ENCODE results near the gene CADPS2. TPM values are rescaled to one million over a fixed set of nuclear protein-coding genes. Genes with fewer than 3 reads are reported as not detected.

The CADPS2 gene
- polyA plus RNA-seq, 1 donor (not counting 4 experiments of a cell fraction or from before 2014, with no cell fraction given) = 0.35 TPM

DNA sequence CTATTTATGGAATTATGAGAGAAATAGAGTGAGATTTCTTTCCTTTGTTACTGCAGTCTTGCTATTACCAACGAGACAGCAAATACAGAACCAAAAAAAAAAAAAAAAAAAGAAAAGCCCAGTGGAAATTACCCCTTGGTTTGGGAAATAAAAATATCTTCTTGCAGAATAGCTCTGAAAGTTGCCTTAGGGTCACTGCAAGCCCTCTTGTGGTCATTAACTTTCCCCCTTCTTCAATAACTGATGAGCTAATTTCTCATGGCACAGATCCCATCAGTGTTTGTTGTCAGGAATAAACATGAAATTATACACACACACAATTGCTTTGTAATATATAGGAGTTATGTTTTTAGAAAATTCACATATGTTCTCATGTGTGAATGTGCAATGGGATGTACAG lies 470.8 kb downstream of the CADPS2 start:
- Histone ChIP-seq H3K36me3 (ENCODE audit: control insufficient read depth in 2 of 2, extremely low read depth in 1 of 2, insufficient read depth in 2 of 2, low read length in 2 of 2) (no peaks in the 10 kb centered on the region), H3K4me1 (ENCODE audit: control insufficient read depth, extremely low read depth, insufficient read depth, low read length) (no peaks in the 10 kb centered on the region), H3K27ac (ENCODE audit: control insufficient read depth, insufficient read depth, low read length) (no peak overlapping the region), H3K27me3 (ENCODE audit: control insufficient read depth, extremely low read depth, insufficient read depth, low read length) (no peaks in the 10 kb centered on the region), H3K9me1 (ENCODE audit: control insufficient read depth, extremely low read depth, insufficient read depth, low read length) (no peaks in the 10 kb centered on the region), H3K79me2 (ENCODE audit: control insufficient read depth, insufficient read depth, low read length) (no peaks in the 10 kb centered on the region), H3K4me2 (ENCODE audit: control insufficient read depth, extremely low read depth, insufficient read depth, low read depth, low read length) (no peak overlapping the region), H3K9me3 (ENCODE audit: control insufficient read depth, low read depth, low read length) (no peaks in the 10 kb centered on the region), H3K4me3 (ENCODE audit: control insufficient read depth in 2 of 3, extremely low read depth in 1 of 3, insufficient read depth in 2 of 3, low read depth in 1 of 3, low read length in 3 of 3) (no peak overlapping the region), H2AFZ (ENCODE audit: control insufficient read depth, low read length) (no peak overlapping the region), H4K20me1 (ENCODE audit: control insufficient read depth, extremely low read depth, insufficient read depth, low read length) (no peaks in the 10 kb centered on the region), H3K9ac (ENCODE audit: control insufficient read depth, extremely low read depth, insufficient read depth, low read length) (no peak overlapping the region)
- DNase-seq (ENCODE audit: low read depth, low spot score) (no peak), FAIRE-seq (no peak)
- dilution Hi-C loops (cut with MboI; ENCODE audit: extremely low pct_ligation_motif_present, low sequenced_read_pairs) = no loop called here
- TF ChIP-seq, protein P1, sequence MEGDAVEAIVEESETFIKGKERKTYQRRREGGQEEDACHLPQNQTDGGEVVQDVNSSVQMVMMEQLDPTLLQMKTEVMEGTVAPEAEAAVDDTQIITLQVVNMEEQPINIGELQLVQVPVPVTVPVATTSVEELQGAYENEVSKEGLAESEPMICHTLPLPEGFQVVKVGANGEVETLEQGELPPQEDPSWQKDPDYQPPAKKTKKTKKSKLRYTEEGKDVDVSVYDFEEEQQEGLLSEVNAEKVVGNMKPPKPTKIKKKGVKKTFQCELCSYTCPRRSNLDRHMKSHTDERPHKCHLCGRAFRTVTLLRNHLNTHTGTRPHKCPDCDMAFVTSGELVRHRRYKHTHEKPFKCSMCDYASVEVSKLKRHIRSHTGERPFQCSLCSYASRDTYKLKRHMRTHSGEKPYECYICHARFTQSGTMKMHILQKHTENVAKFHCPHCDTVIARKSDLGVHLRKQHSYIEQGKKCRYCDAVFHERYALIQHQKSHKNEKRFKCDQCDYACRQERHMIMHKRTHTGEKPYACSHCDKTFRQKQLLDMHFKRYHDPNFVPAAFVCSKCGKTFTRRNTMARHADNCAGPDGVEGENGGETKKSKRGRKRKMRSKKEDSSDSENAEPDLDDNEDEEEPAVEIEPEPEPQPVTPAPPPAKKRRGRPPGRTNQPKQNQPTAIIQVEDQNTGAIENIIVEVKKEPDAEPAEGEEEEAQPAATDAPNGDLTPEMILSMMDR (optimal IDR thresholded peaks at IDR 0.05 in 1 of 3, IDR thresholded peaks at IDR 0.05 in 1 of 3, conservative IDR thresholded peaks at IDR 0.05 in 1 of 3; ENCODE audit: extremely low read depth in 1 of 3, insufficient read depth in 2 of 3, low read length in 3 of 3) = no peak
- TF ChIP-seq EZH2 (IDR thresholded peaks at IDR 0.05; ENCODE audit: low read length) = no peak

GRCh38 chr7:122413339-122413738 lies 472.9 kb downstream of the CADPS2 start:
- H3K36me3 ChIP-seq (ENCODE audit: control insufficient read depth in 2 of 2, extremely low read depth in 1 of 2, insufficient read depth in 2 of 2, low read length in 2 of 2) = no peaks in the 10 kb centered on the region
- H3K9ac ChIP-seq (ENCODE audit: control insufficient read depth, extremely low read depth, insufficient read depth, low read length) = no peak overlapping the region
- dilution Hi-C loops (cut with MboI; ENCODE audit: extremely low pct_ligation_motif_present, low sequenced_read_pairs) = no loop called here
- TF ChIP-seq, protein P1 (optimal IDR thresholded peaks at IDR 0.05 in 1 of 3, IDR thresholded peaks at IDR 0.05 in 1 of 3, conservative IDR thresholded peaks at IDR 0.05 in 1 of 3; ENCODE audit: extremely low read depth in 1 of 3, insufficient read depth in 2 of 3, low read length in 3 of 3) = no peak
- no peak for TF ChIP-seq EZH2 (IDR thresholded peaks at IDR 0.05; ENCODE audit: low read length)
- H3K4me1 ChIP-seq (ENCODE audit: control insufficient read depth, extremely low read depth, insufficient read depth, low read length) = no peaks in the 10 kb centered on the region
- no peaks in the 10 kb centered on the region for H4K20me1 ChIP-seq (ENCODE audit: control insufficient read depth, extremely low read depth, insufficient read depth, low read length)
- no peak overlapping the region for H3K27ac ChIP-seq (ENCODE audit: control insufficient read depth, insufficient read depth, low read length)
- no peaks in the 10 kb centered on the region for H3K9me3 ChIP-seq (ENCODE audit: control insufficient read depth, low read depth, low read length)
- no peaks in the 10 kb centered on the region for H3K9me1 ChIP-seq (ENCODE audit: control insufficient read depth, extremely low read depth, insufficient read depth, low read length)
- no peak for FAIRE-seq
- H2AFZ ChIP-seq (ENCODE audit: control insufficient read depth, low read length) = no peak overlapping the region
- no peaks in the 10 kb centered on the region for H3K27me3 ChIP-seq (ENCODE audit: control insufficient read depth, extremely low read depth, insufficient read depth, low read length)
- no peak overlapping the region for H3K4me3 ChIP-seq (ENCODE audit: control insufficient read depth in 2 of 3, extremely low read depth in 1 of 3, insufficient read depth in 2 of 3, low read depth in 1 of 3, low read length in 3 of 3)
- no peak overlapping the region for H3K4me2 ChIP-seq (ENCODE audit: control insufficient read depth, extremely low read depth, insufficient read depth, low read depth, low read length)
- no peak for DNase-seq (ENCODE audit: low read depth, low spot score)
- H3K79me2 ChIP-seq (ENCODE audit: control insufficient read depth, insufficient read depth, low read length) = no peaks in the 10 kb centered on the region

All from keratinocyte (primary cell).